Endothelial cell of umbilical vein (primary cell): ENCODE results near the gene RIMS4. TPM values are rescaled to one million over a fixed set of nuclear protein-coding genes. Genes with fewer than 3 reads are reported as not detected.

ENCODE experiments used
- BruUV-seq: library from RNA; stranded (reverse); fragments of 400-500 nt; replicated peaks from 2 replicates; lab custom pipeline; 2021; lab: Mats Ljungman, UMichigan
- CTCF ChIA-PET: fragments of 300-600, 350-600 bp; sonication (Branson Sonifier 250); formaldehyde crosslinking; loops from one replicate; lab custom pipeline; 2021; ENCODE audit warnings: antibody characterized with exemption, inconsistent platforms; lab: Charles Lee
- POLR2A ChIA-PET: fragments of 300-600, 350-600 bp; sonication (Branson Sonifier 250); formaldehyde crosslinking; loops from one replicate; lab custom pipeline; 2021; ENCODE audit warnings: antibody characterized with exemption, inconsistent platforms; lab: Charles Lee
- DNase-seq: peaks from one replicate; pipeline ENCODE4 v3.0.0-alpha.2; 2011; ENCODE audit warnings: low read depth, low spot score
- FAIRE-seq: peaks from 2 replicates; lab custom pipeline; 2011; peaks lifted over from hg19 to GRCh38; lab: Jason Lieb, UNC
- H2AFZ ChIP-seq: 2 replicates; pipeline ENCODE4 v1.6.0; 2012; ENCODE audit warnings: low read depth, low read length, control low read depth, inconsistent platforms
- H3K27ac ChIP-seq: 2 replicates; pipeline ENCODE4 v1.5.1; 2011; ENCODE audit warnings: low read depth, mild to moderate bottlenecking, control low read depth, low read length, moderate library complexity; ENCODE audit not compliant: insufficient read depth
- H3K27me3 ChIP-seq, 2 experiments: 2 replicates each; pipeline versions ENCODE4 v1.6.0 to v1.6.1; 2011; ENCODE audit warnings: low read length in 2 of 2, mixed read lengths in 1 of 2; ENCODE audit not compliant: control insufficient read depth in 2 of 2, insufficient read depth in 2 of 2
- H3K36me3 ChIP-seq, 2 experiments: 2 replicates in 1 of 2; 3 replicates in 1 of 2; pipeline ENCODE4 v1.5.1; 2011; ENCODE audit warnings: low read length in 2 of 2, mild to moderate bottlenecking in 1 of 2, moderate library complexity in 1 of 2; ENCODE audit not compliant: control insufficient read depth in 2 of 2, insufficient read depth in 2 of 2; ENCODE audit errors: extremely low read depth in 1 of 2
- H3K4me1 ChIP-seq: 3 replicates; pipeline ENCODE4 v1.5.1; 2011; ENCODE audit warnings: mild to moderate bottlenecking, low read length; ENCODE audit not compliant: control insufficient read depth, insufficient read depth; ENCODE audit errors: extremely low read depth
- H3K4me2 ChIP-seq: 2 replicates; pipeline ENCODE4 v1.6.1; 2011; ENCODE audit warnings: low read length, control low read depth, mixed read lengths; ENCODE audit not compliant: insufficient read depth
- H3K4me3 ChIP-seq, 3 experiments: fragments of 200-600 bp in 1 of 3; sonication (generic), shearing (Covaris generic) in 1 of 3; replicated peaks in 1 of 3; 2 replicates each; pipeline ENCODE4 v1.5.1; 2011 to 2016; ENCODE audit warnings: control low read depth in 3 of 3, low read length in 3 of 3, mild to moderate bottlenecking in 2 of 3, inconsistent platforms in 1 of 3, low read depth in 1 of 3, moderate library complexity in 1 of 3; ENCODE audit not compliant: insufficient read depth in 1 of 3
- H3K79me2 ChIP-seq: 2 replicates; pipeline ENCODE4 v1.6.0; 2012; ENCODE audit warnings: low read length, inconsistent platforms; ENCODE audit not compliant: control insufficient read depth, insufficient read depth
- H3K9ac ChIP-seq: replicated peaks from 2 replicates; pipeline ENCODE3; 2011; ENCODE audit warnings: low read length, control low read depth; ENCODE audit not compliant: insufficient read depth; ENCODE audit errors: extremely low read depth
- H3K9me1 ChIP-seq: replicated peaks from 3 replicates; pipeline ENCODE4 v1.6.0; 2011; ENCODE audit warnings: mild to moderate bottlenecking, low read length; ENCODE audit not compliant: control insufficient read depth, insufficient read depth; ENCODE audit errors: extremely low read depth
- H3K9me3 ChIP-seq: replicated peaks from 2 replicates; pipeline ENCODE4 v1.5.1; 2012; ENCODE audit warnings: low read length, inconsistent platforms; ENCODE audit not compliant: control insufficient read depth, insufficient read depth
- H4K20me1 ChIP-seq: replicated peaks from 2 replicates; pipeline ENCODE3; 2011; ENCODE audit warnings: mild to moderate bottlenecking, low read length; ENCODE audit not compliant: control insufficient read depth, insufficient read depth; ENCODE audit errors: extremely low read depth
- EZH2 ChIP-seq: IDR thresholded peaks from 2 replicates; pipeline ENCODE4 v1.6.1; 2012; ENCODE audit warnings: borderline replicate concordance, low read depth, mild to moderate bottlenecking, moderate library complexity, low read length, inconsistent platforms; ENCODE audit not compliant: severe bottlenecking
- FOS ChIP-seq: IDR thresholded peaks from 2 replicates; pipeline ENCODE4 v1.6.1; 2011; ENCODE audit warnings: mild to moderate bottlenecking, low read length, moderate library complexity, borderline replicate concordance; ENCODE audit not compliant: insufficient read depth
- GATA2 ChIP-seq: IDR thresholded peaks from 2 replicates; pipeline ENCODE4 v1.7.0; 2011; ENCODE audit warnings: low read depth, mild to moderate bottlenecking, moderate library complexity, mixed read lengths, low read length; ENCODE audit not compliant: insufficient read length, insufficient read depth
- JUN ChIP-seq: IDR thresholded peaks from 2 replicates; pipeline ENCODE4 v1.6.1; 2011; ENCODE audit warnings: borderline replicate concordance, low read depth; ENCODE audit not compliant: insufficient read length, insufficient read depth
- MYC ChIP-seq: IDR thresholded peaks from one replicate; pipeline ENCODE4 v1.6.1; 2011; ENCODE audit warnings: mild to moderate bottlenecking, low read depth, low read length
- POLR2A ChIP-seq: IDR thresholded peaks from 2 replicates; pipeline ENCODE4 v1.6.1; 2012; ENCODE audit warnings: low read depth, mild to moderate bottlenecking, control low read depth, low read length
- POLR2AphosphoS5 ChIP-seq: IDR thresholded peaks from 2 replicates; pipeline ENCODE4 v1.6.1; 2012; ENCODE audit warnings: low read depth, mild to moderate bottlenecking, control low read depth, low read length, moderate library complexity; ENCODE audit not compliant: insufficient read depth
- dilution Hi-C: fragments of 300-500 bp; cut with MboI; formaldehyde crosslinking; loops from one replicate; pipeline ENCODE4 v1.15.0; 2019; ENCODE audit warnings: low sequenced_read_pairs; ENCODE audit not compliant: extremely low pct_ligation_motif_present
- intact Hi-C: fragments of 100-400 bp; cut with micrococcal nuclease; formaldehyde crosslinking; loops from one replicate; pipeline ENCODE4 v1.10.0; 2022
- polyA plus RNA-seq, 4 experiments: library from polyadenylated mRNA; depleted of rRNA in 3 of 4; stranded (reverse) in 3 of 4; unstranded in 1 of 4; fragments of >200 nt; gene quantifications; 2 replicates each; pipeline versions ENCODE4 v1.2.1 to v1.2.3, GENCODE V29; 2011 to 2012; ENCODE audit warnings: missing spikeins in 1 of 4
- total RNA-seq: library from RNA; stranded (reverse); gene quantifications from 2 replicates; pipeline ENCODE4 v1.2.3, GENCODE V29; 2021
- TF ChIP-seq, protein P1 (sequence below): IDR thresholded peaks from 2 replicates; pipeline ENCODE4 v1.6.1; 2011; ENCODE audit not compliant: insufficient read depth, insufficient read length
- TF ChIP-seq, protein P2 (sequence below), 2 donors: IDR thresholded peaks; 1 replicate in 1 of 2; 2 replicates in 1 of 2; pipeline ENCODE4 v1.5.1; 2011; ENCODE audit warnings: low read length in 2 of 2, mild to moderate bottlenecking in 2 of 2, moderate library complexity in 2 of 2, control low read depth in 1 of 2, inconsistent platforms in 1 of 2, low read depth in 1 of 2; ENCODE audit not compliant: insufficient read depth in 1 of 2; ENCODE audit errors: extremely low read depth in 1 of 2

RIMS4 gene
- total and polyA plus RNA-seq, 2 donors (not counting 3 experiments of a cell fraction or from before 2014, with no cell fraction given), result not detected

DNA sequence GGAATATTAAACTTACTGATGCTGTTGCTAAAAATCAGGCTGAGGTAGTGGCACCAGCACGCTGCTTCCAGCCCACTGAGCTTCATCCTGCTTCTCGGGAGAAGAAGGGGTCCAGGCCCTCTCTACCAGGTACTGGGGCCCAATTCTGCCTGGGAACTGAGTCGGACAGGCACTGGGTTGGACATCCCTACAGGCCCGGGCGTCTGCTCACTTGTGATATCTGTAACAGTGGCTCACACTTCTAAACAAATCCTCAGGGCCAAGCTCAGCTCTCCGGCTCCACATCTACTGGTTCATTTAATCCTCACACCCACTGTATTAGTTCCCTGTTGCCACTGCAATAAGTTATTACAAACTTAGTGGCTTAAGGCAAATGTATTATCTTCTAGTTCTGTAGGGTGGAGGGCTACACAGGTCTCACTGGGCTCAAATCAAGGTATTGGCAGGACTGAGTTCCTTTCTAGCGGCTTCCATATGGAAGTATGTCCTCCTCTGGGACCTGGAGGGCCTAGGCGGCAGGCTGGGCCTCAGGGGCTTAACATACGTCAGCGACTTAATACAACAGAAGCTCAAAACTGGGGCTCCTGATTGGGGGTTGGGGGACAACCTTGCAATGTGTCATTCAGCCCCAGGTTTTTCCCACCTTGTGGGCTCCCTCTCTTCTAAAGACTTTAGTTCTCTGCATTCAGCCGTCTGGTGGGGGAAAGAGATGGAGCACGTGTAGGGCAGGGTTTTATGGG is 66.3 kb downstream of the RIMS4 start:
- TF ChIP-seq JUN (no peak), MYC (no peak), EZH2 (no peak), FOS (no peak), GATA2 (no peak), POLR2AphosphoS5 (no peak), POLR2A (no peak)
- TF ChIP-seq, protein P1, sequence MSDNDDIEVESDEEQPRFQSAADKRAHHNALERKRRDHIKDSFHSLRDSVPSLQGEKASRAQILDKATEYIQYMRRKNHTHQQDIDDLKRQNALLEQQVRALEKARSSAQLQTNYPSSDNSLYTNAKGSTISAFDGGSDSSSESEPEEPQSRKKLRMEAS, result no peak
- TF ChIP-seq, protein P2, sequence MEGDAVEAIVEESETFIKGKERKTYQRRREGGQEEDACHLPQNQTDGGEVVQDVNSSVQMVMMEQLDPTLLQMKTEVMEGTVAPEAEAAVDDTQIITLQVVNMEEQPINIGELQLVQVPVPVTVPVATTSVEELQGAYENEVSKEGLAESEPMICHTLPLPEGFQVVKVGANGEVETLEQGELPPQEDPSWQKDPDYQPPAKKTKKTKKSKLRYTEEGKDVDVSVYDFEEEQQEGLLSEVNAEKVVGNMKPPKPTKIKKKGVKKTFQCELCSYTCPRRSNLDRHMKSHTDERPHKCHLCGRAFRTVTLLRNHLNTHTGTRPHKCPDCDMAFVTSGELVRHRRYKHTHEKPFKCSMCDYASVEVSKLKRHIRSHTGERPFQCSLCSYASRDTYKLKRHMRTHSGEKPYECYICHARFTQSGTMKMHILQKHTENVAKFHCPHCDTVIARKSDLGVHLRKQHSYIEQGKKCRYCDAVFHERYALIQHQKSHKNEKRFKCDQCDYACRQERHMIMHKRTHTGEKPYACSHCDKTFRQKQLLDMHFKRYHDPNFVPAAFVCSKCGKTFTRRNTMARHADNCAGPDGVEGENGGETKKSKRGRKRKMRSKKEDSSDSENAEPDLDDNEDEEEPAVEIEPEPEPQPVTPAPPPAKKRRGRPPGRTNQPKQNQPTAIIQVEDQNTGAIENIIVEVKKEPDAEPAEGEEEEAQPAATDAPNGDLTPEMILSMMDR (IDR thresholded peaks at IDR 0.05; ENCODE audit: extremely low read depth in 1 of 2, insufficient read depth in 1 of 2, low read depth in 1 of 2, low read length in 2 of 2), result no peak
- intact Hi-C loops, result no loop called here
- BruUV-seq, result no TSS peak
- Histone ChIP-seq H3K27ac (no peak overlapping the region), H3K9ac (no peak overlapping the region), H3K4me3 (no peak overlapping the region), H3K4me1 (peaks cover 4% of the 10 kb centered on the region), H3K79me2 (no peaks in the 10 kb centered on the region), H3K9me3 (no peaks in the 10 kb centered on the region), H2AFZ (no peak overlapping the region), H3K9me1 (no peaks in the 10 kb centered on the region), H4K20me1 (no peaks in the 10 kb centered on the region), H3K27me3 (peaks cover 15 to 16% of the 10 kb centered on the region in 2 experiments), H3K36me3 (no peaks in the 10 kb centered on the region), H3K4me2 (no peak overlapping the region)
- POLR2A ChIA-PET, result no interaction called here
- DNase-seq (no peak), FAIRE-seq (no peak)
- CTCF ChIA-PET, result interaction anchor here (0.9 to 2.3 kb wide), 4 partner anchors 41 to 126 kb away, joined by 3 to 9 read pairs (median 3); no protein-coding TSS in a partner anchor
- dilution Hi-C loops, result no loop called here
